Karpas-422 (cell line): Measurements from ENCODE around the gene CEP41. TPM values are rescaled to one million over a fixed set of nuclear protein-coding genes. Genes with fewer than 3 reads are reported as not detected.

Experiments used
- small RNA-seq: library from RNA; depleted of rRNA; stranded (forward); fragments of <200 nt; gene quantifications from one replicate; pipeline ENCODE3, GENCODE V24; 2014
- total RNA-seq: library from RNA; depleted of rRNA; stranded (reverse); fragments of >200 nt; shearing (Covaris generic); gene quantifications from 2 replicates; pipeline ENCODE4 v1.2.3, GENCODE V29; 2014; ENCODE audit warnings: low replicate concordance; rRNA removed

Gene CEP41
- total RNA-seq, 1 experiment from 2014 or later = 7.3 TPM

Small RNA genes within 50 kb of the gene (small RNA-seq; reads per million reads assigned to genes)
- gene RF02148 (not detected), gene RF02149 (not detected), gene RF02150 (not detected)

Other genes starting within 250 kb of the CEP41 start
- 20.9 and 68.9 TPM in 2 replicates for gene TMEM209, start 235.6 kb downstream of the CEP41 start, total RNA-seq
- gene SSMEM1, start 233.2 kb downstream of the CEP41 start, total RNA-seq = not detected in 2 replicates
- not detected in 2 replicates for gene CPA2, start 174.2 kb downstream of the CEP41 start, total RNA-seq
- gene CPA4, start 147.9 kb downstream of the CEP41 start, total RNA-seq = not detected in 2 replicates
- not detected in 2 replicates for gene CPA5, start 96.2 kb downstream of the CEP41 start, total RNA-seq
- not detected in 2 replicates for gene CPA1, start 60.5 kb downstream of the CEP41 start, total RNA-seq
- gene MEST, start 51.1 kb upstream of the CEP41 start, total RNA-seq = 16.4 and 34.3 TPM in 2 replicates
- gene COPG2, start 227.7 kb upstream of the CEP41 start, total RNA-seq = 23.5 and 36.0 TPM in 2 replicates
- not detected in 2 replicates for gene TSGA13, start 245.5 kb upstream of the CEP41 start, total RNA-seq